ENCODE results near the gene TRIM33. TPM values are rescaled to one million over a fixed set of nuclear protein-coding genes. Genes with fewer than 3 reads are reported as not detected.

TRIM33 gene
- polyA plus RNA-seq, 1 donor (not counting 4 experiments of a cell fraction or from before 2014, with no cell fraction given): 26.4 TPM

DNA sequence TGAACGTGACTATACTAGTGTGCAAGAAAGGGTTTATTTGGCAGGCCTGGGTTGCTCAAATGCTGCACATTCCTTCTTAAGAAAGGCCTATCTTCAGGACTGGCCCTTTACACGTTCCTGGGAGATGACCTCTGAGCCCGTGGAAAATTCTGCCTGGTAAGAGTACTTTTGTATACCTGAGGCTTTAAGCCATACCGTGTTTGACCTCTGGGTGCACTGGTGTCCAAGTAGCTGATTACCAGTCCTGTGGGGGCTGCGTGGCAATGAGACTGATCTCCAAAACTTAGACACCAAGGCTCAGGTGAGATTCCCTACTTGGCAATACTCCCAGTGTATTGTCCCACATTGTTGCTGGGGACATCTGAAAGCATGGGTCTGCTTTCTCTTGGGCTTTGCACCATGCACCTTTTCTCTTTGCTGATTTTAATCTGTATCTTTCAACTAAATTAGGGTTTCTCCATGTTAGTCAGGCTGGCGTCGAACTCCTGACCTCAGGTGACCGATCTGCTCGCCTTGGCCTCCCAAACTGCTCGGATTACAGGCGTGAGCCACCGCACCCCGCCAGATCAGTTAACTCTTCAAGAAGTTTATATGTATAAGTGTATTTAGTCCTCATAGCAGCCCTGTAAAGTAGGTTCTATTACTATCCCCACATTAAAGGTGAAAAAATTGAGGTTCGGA, 44.5 kb downstream of the TRIM33 start:
- H2AFZ ChIP-seq (ENCODE audit: control insufficient read depth, low read length): no peak overlapping the region
- dilution Hi-C loops (cut with MboI; ENCODE audit: extremely low pct_ligation_motif_present, low sequenced_read_pairs): no loop called here
- TF ChIP-seq EZH2 (IDR thresholded peaks at IDR 0.05; ENCODE audit: low read length): no peak
- TF ChIP-seq, protein P1, sequence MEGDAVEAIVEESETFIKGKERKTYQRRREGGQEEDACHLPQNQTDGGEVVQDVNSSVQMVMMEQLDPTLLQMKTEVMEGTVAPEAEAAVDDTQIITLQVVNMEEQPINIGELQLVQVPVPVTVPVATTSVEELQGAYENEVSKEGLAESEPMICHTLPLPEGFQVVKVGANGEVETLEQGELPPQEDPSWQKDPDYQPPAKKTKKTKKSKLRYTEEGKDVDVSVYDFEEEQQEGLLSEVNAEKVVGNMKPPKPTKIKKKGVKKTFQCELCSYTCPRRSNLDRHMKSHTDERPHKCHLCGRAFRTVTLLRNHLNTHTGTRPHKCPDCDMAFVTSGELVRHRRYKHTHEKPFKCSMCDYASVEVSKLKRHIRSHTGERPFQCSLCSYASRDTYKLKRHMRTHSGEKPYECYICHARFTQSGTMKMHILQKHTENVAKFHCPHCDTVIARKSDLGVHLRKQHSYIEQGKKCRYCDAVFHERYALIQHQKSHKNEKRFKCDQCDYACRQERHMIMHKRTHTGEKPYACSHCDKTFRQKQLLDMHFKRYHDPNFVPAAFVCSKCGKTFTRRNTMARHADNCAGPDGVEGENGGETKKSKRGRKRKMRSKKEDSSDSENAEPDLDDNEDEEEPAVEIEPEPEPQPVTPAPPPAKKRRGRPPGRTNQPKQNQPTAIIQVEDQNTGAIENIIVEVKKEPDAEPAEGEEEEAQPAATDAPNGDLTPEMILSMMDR (optimal IDR thresholded peaks at IDR 0.05 in 1 of 3, IDR thresholded peaks at IDR 0.05 in 1 of 3, conservative IDR thresholded peaks at IDR 0.05 in 1 of 3; ENCODE audit: extremely low read depth in 1 of 3, insufficient read depth in 2 of 3, low read length in 3 of 3): no peak

DNA sequence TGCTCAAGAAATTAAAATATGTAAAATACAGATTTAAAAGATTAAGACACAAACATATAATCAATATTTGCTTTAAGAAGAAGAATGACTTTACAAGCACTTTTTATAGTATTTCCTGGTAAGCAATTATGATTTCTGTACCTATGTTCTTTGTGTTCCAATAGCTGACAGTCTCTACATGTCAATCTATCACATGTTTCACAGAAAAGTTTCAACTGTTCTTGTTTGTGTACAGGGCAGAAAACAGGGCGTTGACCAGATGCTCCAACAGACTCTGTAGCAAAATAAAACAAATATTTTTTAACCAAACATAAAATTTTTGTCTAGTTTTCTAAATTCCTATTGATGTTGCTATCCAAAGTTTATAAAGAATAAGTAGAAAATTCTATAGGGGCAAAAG, 48.0 kb downstream of the TRIM33 start:
- H3K9ac ChIP-seq (ENCODE audit: control insufficient read depth, extremely low read depth, insufficient read depth, low read length): no peak overlapping the region
- TF ChIP-seq, protein P1 (optimal IDR thresholded peaks at IDR 0.05 in 1 of 3, IDR thresholded peaks at IDR 0.05 in 1 of 3, conservative IDR thresholded peaks at IDR 0.05 in 1 of 3; ENCODE audit: extremely low read depth in 1 of 3, insufficient read depth in 2 of 3, low read length in 3 of 3): no peak
- TF ChIP-seq EZH2 (IDR thresholded peaks at IDR 0.05; ENCODE audit: low read length): no peak
- H3K4me3 ChIP-seq (ENCODE audit: control insufficient read depth in 2 of 3, extremely low read depth in 1 of 3, insufficient read depth in 2 of 3, low read depth in 1 of 3, low read length in 3 of 3): no peak overlapping the region
- H3K9me3 ChIP-seq (ENCODE audit: control insufficient read depth, low read depth, low read length): peaks cover 3% of the 10 kb centered on the region
- H4K20me1 ChIP-seq (ENCODE audit: control insufficient read depth, extremely low read depth, insufficient read depth, low read length): peaks cover 1% of the 10 kb centered on the region
- H3K9me1 ChIP-seq (ENCODE audit: control insufficient read depth, extremely low read depth, insufficient read depth, low read length): no peaks in the 10 kb centered on the region
- peaks cover 42% of the 10 kb centered on the region for H3K79me2 ChIP-seq (ENCODE audit: control insufficient read depth, insufficient read depth, low read length)
- FAIRE-seq: no peak
- H3K27me3 ChIP-seq (ENCODE audit: control insufficient read depth, extremely low read depth, insufficient read depth, low read length): no peaks in the 10 kb centered on the region
- peaks cover 2% of the 10 kb centered on the region for H3K4me1 ChIP-seq (ENCODE audit: control insufficient read depth, extremely low read depth, insufficient read depth, low read length)
- dilution Hi-C loops (cut with MboI; ENCODE audit: extremely low pct_ligation_motif_present, low sequenced_read_pairs): no loop called here
- no peak overlapping the region for H2AFZ ChIP-seq (ENCODE audit: control insufficient read depth, low read length)
- H3K4me2 ChIP-seq (ENCODE audit: control insufficient read depth, extremely low read depth, insufficient read depth, low read depth, low read length): no peak overlapping the region
- H3K36me3 ChIP-seq (ENCODE audit: control insufficient read depth in 2 of 2, extremely low read depth in 1 of 2, insufficient read depth in 2 of 2, low read length in 2 of 2): peaks cover 0 to 5% of the 10 kb centered on the region in 2 experiments
- no peak overlapping the region for H3K27ac ChIP-seq (ENCODE audit: control insufficient read depth, insufficient read depth, low read length)
- no peak for DNase-seq (ENCODE audit: low read depth, low spot score)

More for the DNA sequence above, 44.5 kb downstream of the TRIM33 start:
- Histone ChIP-seq H3K4me3 (ENCODE audit: control insufficient read depth in 2 of 3, extremely low read depth in 1 of 3, insufficient read depth in 2 of 3, low read depth in 1 of 3, low read length in 3 of 3) (no peak overlapping the region), H3K9ac (ENCODE audit: control insufficient read depth, extremely low read depth, insufficient read depth, low read length) (no peak overlapping the region), H3K9me3 (ENCODE audit: control insufficient read depth, low read depth, low read length) (no peaks in the 10 kb centered on the region), H3K4me2 (ENCODE audit: control insufficient read depth, extremely low read depth, insufficient read depth, low read depth, low read length) (no peak overlapping the region), H3K4me1 (ENCODE audit: control insufficient read depth, extremely low read depth, insufficient read depth, low read length) (peaks cover 16% of the 10 kb centered on the region), H3K36me3 (ENCODE audit: control insufficient read depth in 2 of 2, extremely low read depth in 1 of 2, insufficient read depth in 2 of 2, low read length in 2 of 2) (peaks cover 0 to 3% of the 10 kb centered on the region in 2 experiments), H4K20me1 (ENCODE audit: control insufficient read depth, extremely low read depth, insufficient read depth, low read length) (peaks cover 11% of the 10 kb centered on the region), H3K9me1 (ENCODE audit: control insufficient read depth, extremely low read depth, insufficient read depth, low read length) (no peaks in the 10 kb centered on the region), H3K27ac (ENCODE audit: control insufficient read depth, insufficient read depth, low read length) (no peak overlapping the region), H3K27me3 (ENCODE audit: control insufficient read depth, extremely low read depth, insufficient read depth, low read length) (no peaks in the 10 kb centered on the region), H3K79me2 (ENCODE audit: control insufficient read depth, insufficient read depth, low read length) (peaks cover 62% of the 10 kb centered on the region)
- FAIRE-seq (no peak), DNase-seq (ENCODE audit: low read depth, low spot score) (no peak)
